22Rv1 (cell line): ENCODE data around the gene ADCY1.

Source experiments
- CTCF ChIP-seq: fragments of 450-650 bp; IDR thresholded peaks from 2 replicates; pipeline ENCODE4 v1.5.1; 2017; ENCODE audit warnings: mild to moderate bottlenecking
- ZFX ChIP-seq: fragments of 450-650 bp; IDR thresholded peaks from 2 replicates; pipeline ENCODE4 v1.6.1; 2017; ENCODE audit warnings: antibody characterized with exemption, borderline replicate concordance

DNA sequence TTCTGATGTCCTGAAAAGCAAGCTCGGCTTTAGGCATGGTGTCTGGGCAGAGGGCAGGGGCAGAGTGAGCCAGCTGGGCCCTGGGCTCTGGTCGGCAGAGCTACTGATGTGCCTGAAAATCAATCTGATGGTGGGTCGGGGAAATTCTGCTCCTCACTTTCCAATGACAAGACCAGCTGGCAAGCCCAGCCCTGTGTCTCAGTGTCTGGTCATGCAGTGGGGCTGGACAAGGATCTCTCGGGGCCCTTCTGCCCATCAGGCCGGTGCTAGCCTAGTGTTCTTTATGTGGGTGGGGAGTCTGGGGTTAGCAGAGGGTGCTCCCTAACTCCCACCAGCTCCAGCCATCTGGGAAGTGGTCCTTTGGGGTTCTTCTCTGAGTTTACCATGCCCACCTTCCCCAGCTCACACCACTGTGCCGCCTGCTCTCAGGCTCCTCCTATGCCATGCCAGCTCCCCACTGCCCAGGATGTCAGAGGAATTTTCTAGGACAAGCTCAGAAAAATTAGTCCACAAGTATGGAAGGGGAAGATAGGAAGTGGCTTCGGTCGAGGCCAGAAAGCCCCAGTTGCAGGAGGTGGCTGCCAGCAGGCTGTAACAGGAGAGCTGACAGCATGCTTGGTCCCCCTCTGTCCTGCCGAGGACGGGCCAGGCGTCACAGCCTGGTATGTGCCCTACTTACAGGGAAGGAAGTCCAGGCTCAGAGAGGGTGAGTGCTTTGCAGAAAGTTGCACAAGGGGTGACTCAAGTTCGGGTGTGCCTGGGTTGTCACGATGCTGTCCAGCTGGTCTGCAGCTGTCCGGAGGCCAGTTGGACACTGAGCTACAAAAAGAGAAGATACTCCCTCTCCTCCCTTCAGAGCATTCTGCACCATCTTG lies 135.2 kb downstream of the ADCY1 start:
- TF ChIP-seq CTCF (no peak), ZFX (no peak)
